ENCODE data around the gene RHOF.

- no peak for TF ChIP-seq EZH2 (IDR thresholded peaks at IDR 0.05; ENCODE audit: insufficient read depth, poor library complexity, severe bottlenecking)
- no peak for TF ChIP-seq EZH2phosphoT487 (IDR thresholded peaks at IDR 0.05; ENCODE audit: insufficient read depth, low read depth)
These were observed 35.9 kb upstream of the RHOF start for GRCh38 chr12:121829250-121829918.
